GM23248 (cell line): ENCODE data around the gene TNFRSF18.

ENCODE experiments used
- EZH2 ChIP-seq: fragments of 200-600 bp; sonication (generic); IDR thresholded peaks from 2 replicates; pipeline ENCODE4 v1.6.1; 2018; ENCODE audit warnings: antibody characterized with exemption, mild to moderate bottlenecking; ENCODE audit not compliant: insufficient read depth, poor library complexity, severe bottlenecking
- EZH2phosphoT487 ChIP-seq: fragments of 200-600 bp; sonication (generic); IDR thresholded peaks from 2 replicates; pipeline ENCODE4 v1.6.1; 2018; ENCODE audit warnings: antibody characterized with exemption, moderate library complexity, mild to moderate bottlenecking, low read depth; ENCODE audit not compliant: insufficient read depth

DNA sequence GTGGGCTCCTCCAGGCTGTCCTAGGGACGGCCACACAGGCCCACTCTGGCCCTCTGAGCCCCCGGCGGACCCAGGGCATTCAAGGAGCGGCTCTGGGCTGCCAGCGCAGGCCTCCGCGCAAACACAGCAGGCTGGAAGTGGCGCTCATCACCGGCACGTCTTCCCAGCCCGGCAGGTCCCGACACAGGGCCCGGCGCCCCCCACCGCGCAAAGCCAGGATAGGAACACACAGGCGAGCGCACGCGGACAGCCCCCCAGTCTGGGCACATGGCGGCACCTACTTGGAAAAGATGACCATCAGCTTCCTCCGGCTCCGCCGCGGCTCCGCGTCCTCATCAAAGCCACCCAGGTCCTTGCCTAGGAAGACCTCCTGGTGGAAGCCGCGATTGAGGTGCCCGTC is 21.8 kb upstream of the TNFRSF18 start:
- TF ChIP-seq EZH2 (no peak), EZH2phosphoT487 (no peak)
